NCI-H446 treated with DMSO at 0.1 percent for 48 hours (cell line): ENCODE results near the gene C10orf90.
"Not testable (repeated sequence)": the region's sequence is repeated elsewhere in the genome, so short reads cannot be mapped to it uniquely, and the experiment has no call there.

Source experiments
- DNase-seq: peaks from one replicate; lab custom pipeline; 2025; lab: John Stamatoyannopoulos, UW

C10orf90 gene

DNA sequence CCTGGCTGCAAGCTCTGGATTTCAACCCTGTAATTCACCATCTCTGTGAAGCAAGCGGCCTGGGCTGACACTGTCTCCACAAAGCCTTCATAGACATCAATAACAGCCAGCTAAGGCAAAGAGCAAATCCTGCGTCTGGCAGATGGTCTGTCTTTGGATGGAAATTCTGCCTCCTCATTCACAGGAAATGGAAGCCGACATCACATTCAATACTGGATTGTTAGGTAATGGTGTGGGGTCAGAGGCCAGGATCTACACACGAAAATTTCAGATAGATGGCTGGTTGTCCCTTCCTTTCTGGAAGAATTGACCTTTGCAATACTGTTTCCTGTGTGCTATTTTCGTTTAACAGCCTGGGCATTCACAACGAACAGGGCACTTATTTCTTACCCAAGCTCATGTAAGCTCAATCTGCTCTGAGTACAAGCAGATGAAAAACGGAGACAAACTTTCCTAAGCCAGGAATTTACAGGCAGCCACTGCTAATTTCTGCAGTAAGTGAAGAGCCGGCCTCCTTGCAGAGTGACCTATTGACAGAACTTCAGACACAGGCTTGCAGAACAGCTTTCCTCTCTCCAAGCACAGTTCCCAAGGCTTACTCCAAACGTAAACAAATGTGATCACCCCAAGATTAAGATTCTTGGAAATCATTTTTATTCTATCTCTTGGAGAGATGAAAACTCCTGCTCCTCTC, 279.2 kb downstream of the C10orf90 start:
- DNase-seq, result no peak

DNA sequence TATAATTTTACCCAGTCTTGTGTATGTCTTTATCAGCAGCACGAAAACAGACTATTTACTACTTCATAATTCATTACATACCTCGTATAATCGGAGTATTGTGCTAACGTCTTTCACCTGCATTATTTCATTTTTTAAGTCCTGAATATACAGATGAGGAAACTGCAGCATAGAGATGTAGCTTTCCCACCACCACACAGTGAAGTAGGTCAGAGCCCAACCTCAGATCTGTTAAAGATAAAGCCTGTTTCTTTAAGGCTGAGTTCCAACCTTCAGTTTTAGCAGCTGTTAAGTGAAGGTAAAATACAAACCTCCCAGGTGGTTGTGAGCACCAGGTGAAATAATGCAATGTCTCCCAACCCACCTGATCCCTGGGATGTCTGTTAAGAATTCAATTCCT, 280.2 kb downstream of the C10orf90 start:
- no peak for DNase-seq

DNA sequence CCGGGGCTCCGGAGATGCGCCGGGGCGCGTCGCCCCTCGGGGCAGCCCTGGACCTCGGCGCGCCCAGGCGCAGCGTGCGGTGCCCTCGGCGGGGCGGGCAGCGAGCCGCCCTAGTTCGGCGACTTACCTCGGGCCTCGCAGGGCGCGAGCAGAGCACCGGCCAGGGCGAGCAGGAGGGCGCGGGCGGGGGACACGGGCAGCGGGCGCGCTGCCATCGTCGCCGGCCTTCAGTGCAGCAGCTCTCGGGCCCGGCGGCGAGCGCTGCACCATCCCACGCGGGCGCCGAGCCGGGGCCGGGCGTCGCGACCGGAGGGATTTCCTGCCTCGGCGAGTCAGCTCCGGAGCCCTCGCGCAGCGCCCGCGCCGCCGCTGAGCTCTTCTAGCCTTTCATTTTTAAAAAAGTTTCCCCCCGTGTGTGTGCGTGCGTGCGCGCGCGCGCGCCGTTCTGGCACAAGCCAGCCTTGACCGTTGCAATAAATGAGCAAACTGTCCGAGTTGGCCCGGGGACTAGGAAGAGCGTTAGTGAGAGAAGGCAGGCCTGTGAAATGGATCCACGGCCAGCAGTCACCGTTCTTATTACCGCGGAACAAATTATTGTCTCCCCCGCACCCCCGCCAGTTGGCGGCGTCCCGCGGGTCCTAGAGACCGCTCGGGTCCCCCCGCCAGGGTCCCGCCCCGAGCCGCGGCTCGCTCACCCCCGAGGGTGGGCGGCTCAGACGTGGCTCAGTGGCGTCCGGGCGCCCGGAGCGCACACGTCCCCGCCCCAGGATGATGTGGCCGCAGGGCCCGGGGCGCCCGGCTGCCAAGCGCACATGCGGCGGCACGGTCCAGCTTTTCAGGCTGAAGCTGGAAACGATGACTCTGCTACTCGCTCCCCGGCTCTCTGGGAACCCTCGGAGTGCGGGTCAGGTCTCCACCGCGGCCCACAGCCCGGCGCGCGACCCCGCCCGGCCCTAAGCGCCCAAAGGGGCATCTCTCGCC, 282.3 kb downstream of the C10orf90 start, which contains the start of gene ADAM12:
ADAM12 (minus strand) TSS at position 547 of the 981 bp plus-strand sequence; CDS start at position 215, 332 bp downstream.
- DNase-seq, result no peak

DNA sequence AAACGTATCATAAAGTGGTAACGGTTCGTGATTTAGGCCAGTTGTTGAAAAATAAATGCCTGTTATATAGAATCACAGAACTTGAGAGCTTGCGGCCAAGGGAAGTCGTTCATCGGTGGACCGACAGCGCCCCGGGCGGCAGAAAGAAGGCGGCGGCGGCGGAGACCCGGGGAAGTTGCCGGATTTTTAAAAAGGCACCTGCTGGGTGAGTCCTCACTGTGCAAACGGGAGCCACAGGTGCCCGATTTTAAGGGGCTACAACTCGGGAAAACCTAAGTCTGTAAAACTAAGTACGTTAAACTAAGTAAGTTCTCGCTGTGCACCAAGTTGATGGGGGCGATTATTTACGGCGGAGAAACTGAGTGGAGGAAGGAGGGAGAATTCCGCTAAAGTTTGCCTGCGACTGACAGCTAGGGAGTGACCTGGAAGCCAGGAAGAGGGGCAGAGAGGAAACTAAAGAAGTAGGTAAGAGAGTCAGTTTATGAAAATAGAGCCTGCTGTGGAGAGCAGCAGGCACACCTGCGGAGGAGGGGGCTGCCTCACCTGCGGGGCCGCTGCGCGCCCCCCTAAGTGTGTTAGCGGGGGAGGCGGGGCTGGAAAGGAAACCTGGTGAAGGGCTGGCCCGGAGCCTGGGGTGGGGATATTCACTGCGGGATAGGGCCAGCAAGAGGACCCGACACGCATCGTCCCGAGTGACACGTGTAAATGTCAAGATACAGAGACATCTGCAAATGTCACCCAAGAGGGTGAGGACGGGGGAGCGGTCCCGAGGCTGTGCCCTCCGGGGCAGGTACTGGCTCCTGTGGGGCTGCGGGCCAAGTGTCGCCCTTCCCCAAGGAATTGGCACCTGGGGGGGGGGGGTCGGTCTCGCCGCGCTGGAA, 283.2 kb downstream of the C10orf90 start:
- DNase-seq, result no peak

DNA sequence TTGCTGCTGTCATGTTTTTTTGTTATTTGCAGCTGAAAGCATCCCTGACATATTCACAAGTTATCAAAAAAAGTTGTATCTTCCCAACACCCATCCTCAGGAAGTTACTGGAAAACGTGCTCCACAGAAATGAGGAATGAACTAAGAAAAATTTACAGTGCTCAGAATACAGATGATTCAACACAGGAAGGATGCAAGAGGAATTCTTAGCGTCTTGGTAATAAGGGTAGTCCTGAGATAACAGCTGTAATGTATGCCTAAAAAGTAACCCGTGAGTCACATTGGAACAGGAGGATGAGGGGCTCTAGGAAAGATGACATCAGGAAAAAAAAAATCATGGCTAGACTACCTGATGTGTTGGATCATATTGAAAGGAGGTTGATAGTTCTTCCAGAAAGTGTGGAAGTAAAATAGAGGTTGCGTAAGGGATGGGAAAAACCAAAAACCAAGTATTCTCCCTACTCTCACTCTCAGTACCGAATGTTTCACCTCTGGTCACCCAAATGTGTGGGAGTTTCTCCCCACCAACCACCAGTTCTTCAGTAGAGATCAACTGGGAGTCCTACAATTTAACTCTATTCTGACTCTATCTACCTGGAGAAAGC, 286.1 kb downstream of the C10orf90 start:
- no peak for DNase-seq

DNA sequence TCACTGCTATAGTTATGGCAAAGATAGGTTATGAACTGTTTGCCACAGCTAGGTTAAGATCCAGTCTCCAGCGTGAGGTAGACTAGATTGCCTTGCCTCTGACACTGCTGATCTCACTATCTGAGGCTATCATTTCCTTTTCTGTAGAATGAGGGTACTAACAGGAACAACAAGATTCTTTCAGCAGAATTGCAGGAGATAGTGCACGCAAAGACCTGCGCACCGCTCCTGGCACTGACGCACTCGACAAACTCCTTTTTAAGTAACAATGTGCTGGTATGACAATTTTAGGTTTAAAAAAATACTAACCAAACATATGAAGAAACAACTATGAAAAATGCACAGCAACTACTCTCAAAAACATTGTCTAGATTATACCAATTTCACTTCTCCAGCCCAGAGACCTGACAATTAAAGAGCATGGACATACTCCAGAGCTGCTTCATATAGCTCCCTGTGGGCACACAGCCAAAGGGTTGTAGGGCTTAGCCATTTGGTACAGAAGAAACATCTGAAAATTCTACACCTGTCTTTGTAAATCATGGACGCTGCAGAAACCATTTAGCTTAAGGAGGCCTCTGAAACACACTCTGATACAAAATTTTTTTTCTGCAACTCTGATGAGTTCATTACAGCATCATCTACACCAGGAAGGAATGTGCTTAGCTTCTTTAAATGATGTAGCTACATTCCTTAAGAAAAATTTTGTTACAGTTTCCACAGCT, 290.0 kb downstream of the C10orf90 start:
- DNase-seq, result no peak

DNA sequence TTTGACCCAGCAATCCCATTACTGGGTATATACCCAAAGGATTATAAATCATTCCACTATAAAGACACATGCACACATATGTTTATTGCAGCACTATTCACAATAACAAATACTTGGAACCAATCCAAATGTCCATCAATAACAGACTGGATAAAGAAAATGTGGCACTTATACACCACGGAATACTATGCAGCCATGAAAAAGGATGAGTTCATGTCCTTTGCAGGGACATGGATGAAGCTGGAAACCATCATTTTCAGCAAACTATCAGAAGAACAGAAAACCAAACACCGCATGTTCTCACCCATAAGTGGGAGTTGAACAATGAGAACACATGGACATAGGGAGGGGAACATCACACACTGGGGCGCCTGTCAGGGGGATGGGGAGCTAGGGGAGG, 291.3 kb downstream of the C10orf90 start:
- DNase-seq, result not testable (repeated sequence)

DNA sequence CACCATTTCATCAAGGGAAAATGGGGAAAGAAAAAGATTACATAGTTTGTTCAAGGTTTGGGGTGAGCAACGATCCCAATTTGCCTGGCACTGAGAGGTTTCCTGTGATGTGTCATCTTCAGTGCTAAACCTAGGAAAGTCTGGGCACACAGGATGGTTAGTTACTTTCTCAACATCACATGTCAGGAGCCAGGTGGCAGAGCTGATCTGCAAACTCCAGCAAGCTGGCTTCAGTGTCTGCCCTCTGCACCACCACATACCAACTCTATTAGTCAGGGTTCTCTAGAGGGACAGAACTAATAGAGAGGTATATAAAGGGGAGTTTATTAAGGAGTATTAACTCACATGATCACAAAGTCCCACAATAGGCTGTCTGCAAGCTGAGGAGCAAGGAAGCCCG, 293.5 kb downstream of the C10orf90 start:
- no peak for DNase-seq

DNA sequence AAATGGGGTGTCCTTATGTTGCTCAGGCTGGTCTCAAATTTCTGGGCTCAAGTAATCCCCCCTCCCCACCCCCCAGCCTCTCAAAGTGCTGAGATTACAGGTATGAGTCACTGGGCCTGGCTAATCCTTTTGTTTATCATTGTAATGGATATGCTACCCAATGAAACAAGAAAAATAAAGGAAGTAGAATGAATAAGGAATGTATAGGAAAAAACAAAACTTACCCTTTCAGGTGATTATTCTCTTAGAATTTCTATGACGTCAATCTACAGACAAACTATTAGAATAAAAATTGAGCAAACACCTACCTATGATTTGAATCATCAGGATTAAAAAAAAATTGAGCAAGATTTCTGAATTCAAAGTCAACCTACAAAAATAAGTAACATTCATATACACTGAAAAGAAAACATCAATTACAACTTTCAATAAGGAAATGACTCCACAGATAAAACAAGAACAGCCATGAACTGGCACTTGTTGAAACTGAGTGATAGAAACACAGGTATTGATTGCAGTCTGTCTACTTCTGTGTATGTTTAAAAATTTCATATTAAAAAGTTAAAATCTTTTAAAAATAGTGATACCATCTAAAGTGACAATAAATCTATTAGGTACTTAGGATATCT, 294.5 kb downstream of the C10orf90 start:
- no peak for DNase-seq

DNA sequence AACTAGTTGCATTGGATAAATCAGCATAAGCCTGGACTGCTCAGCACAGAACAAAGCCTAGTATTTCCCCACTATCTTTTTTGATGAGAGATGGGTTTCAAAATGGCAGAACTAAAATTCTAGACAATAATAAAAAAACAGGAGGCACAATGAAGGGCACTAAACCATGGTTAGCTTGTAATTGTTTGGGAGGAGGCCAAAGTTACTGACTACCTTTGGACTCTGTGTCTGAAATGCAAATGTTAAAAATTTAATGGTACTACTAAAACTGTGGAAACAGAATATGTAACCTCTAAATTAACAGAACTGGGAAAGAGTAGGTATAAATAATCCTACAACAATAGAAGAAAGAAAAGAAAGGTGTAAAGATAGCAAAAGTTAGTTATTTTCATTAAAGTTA, 295.2 kb downstream of the C10orf90 start:
- DNase-seq, result no peak
